Stimulated activated CD4-positive, alpha-beta T cell treated with anti-CD3 and anti-CD28 coated beads, TNF-alpha, amount 100 ng/mL, for 1 hour (primary cell): ENCODE measurements around the gene LRIG2.
"Not testable (repeated sequence)": the region's sequence is repeated elsewhere in the genome, so short reads cannot be mapped to it uniquely, and the experiment has no call there.

Experiments
- DNase-seq, 3 donors: peaks; one replicate each; pipeline ENCODE4 v3.0.0-alpha.2; 2020; ENCODE audit warnings: low read depth in 3 of 3, low spot score in 1 of 3

The LRIG2 gene

GRCh38 chr1:113156368-113156767 is 83.4 kb downstream of the LRIG2 start:
- DNase-seq = no peak

GRCh38 chr1:113158743-113159142 is 85.7 kb downstream of the LRIG2 start:
- DNase-seq = not testable (repeated sequence)

GRCh38 chr1:113166473-113166872 is 93.5 kb downstream of the LRIG2 start:
- no peak for DNase-seq

GRCh38 chr1:113168946-113169345 is 95.9 kb downstream of the LRIG2 start:
- DNase-seq = no peak

- no peak for DNase-seq
These were observed 96.6 kb downstream of the LRIG2 start for GRCh38 chr1:113169591-113169990.

GRCh38 chr1:113170519-113170918 is 97.5 kb downstream of the LRIG2 start:
- no peak for DNase-seq

- DNase-seq = no peak
These were observed 105.1 kb downstream of the LRIG2 start for GRCh38 chr1:113178106-113178505.

GRCh38 chr1:113178522-113178921 is 105.5 kb downstream of the LRIG2 start:
- DNase-seq = no peak
